WTC11 (cell line): ENCODE measurements around the gene DHCR7. TPM values are rescaled to one million over a fixed set of nuclear protein-coding genes. Genes with fewer than 3 reads are reported as not detected.

Experiments used
- ATAC-seq: fragments of 200-7000 bp; cut with Tn5 transposase; 2 replicates; pipeline ENCODE4 v1.10.0; 2021; ENCODE audit warnings: mild to moderate bottlenecking, moderate library complexity
- CTCF ChIA-PET: fragments of 300-600 bp; sonication (Branson Sonifier 250); formaldehyde crosslinking; loops from one replicate; lab custom pipeline; 2021; ENCODE audit warnings: antibody characterized with exemption; lab: Charles Lee
- POLR2A ChIA-PET: fragments of 350-600 bp; sonication (Branson Sonifier 250); formaldehyde crosslinking; loops from one replicate; lab custom pipeline; 2021; ENCODE audit warnings: antibody characterized with exemption; lab: Charles Lee
- DNase-seq: peaks from one replicate; pipeline ENCODE4 v3.0.0; 2021; ENCODE audit warnings: low spot score
- H3K27ac Mint-ChIP-seq: 2 replicates; pipeline ENCODE4 v1.8.0; 2021; ENCODE audit warnings: mixed read lengths
- H3K27me3 Mint-ChIP-seq: 2 replicates; pipeline ENCODE4 v1.8.0; 2021; ENCODE audit warnings: low read depth, mild to moderate bottlenecking, moderate library complexity, mixed read lengths
- H3K36me3 Mint-ChIP-seq: 2 replicates; pipeline ENCODE4 v1.8.0; 2021; ENCODE audit warnings: mixed read lengths
- H3K4me1 Mint-ChIP-seq: 2 replicates; pipeline ENCODE4 v1.8.0; 2022; ENCODE audit warnings: mixed read lengths
- H3K4me3 Mint-ChIP-seq: 2 replicates; pipeline ENCODE4 v1.8.0; 2021; ENCODE audit warnings: mild to moderate bottlenecking, moderate library complexity, mixed read lengths
- H3K9me3 Mint-ChIP-seq: 2 replicates; pipeline ENCODE4 v1.8.0; 2021; ENCODE audit warnings: mixed read lengths
- CBFB ChIP-seq: sonication (generic); formaldehyde crosslinking; IDR thresholded peaks from 2 replicates; pipeline ENCODE4 v1.8.1; 2022; ENCODE audit warnings: mild to moderate bottlenecking, low read depth, missing genetic modification reagents
- E2F4 ChIP-seq: sonication (generic); formaldehyde crosslinking; IDR thresholded peaks from 2 replicates; pipeline ENCODE4 v1.8.1; 2022; ENCODE audit warnings: low read depth, mild to moderate bottlenecking, moderate library complexity, missing genetic modification reagents, borderline replicate concordance
- EMX1 ChIP-seq: fragments of 250-450 bp; sonication (Bioruptor Pico); IDR thresholded peaks from 2 replicates; pipeline ENCODE4 v1.8.0; 2021; ENCODE audit warnings: mild to moderate bottlenecking
- ERG ChIP-seq: fragments of 250-450 bp; sonication (Bioruptor Pico); IDR thresholded peaks from 2 replicates; pipeline ENCODE4 v1.8.0; 2021; ENCODE audit warnings: mild to moderate bottlenecking
- GRHL2 ChIP-seq: fragments of 250-450 bp; sonication (Bioruptor Pico); IDR thresholded peaks from 2 replicates; pipeline ENCODE4 v1.8.0; 2022; ENCODE audit warnings: mild to moderate bottlenecking, moderate library complexity; ENCODE audit not compliant: insufficient replicate concordance, severe bottlenecking
- IRF2 ChIP-seq: sonication (generic); formaldehyde crosslinking; IDR thresholded peaks from 2 replicates; pipeline ENCODE4 v1.8.0; 2022; ENCODE audit warnings: low read depth, missing genetic modification reagents, borderline replicate concordance
- MXD4 ChIP-seq: fragments of 250-450 bp; sonication (Bioruptor Pico); IDR thresholded peaks from 2 replicates; pipeline ENCODE4 v1.8.0; 2021; ENCODE audit warnings: mild to moderate bottlenecking, moderate library complexity, borderline replicate concordance
- NFYB ChIP-seq: sonication (generic); formaldehyde crosslinking; conservative IDR thresholded peaks from 2 replicates; pipeline ENCODE4 v1.8.0; 2022; ENCODE audit warnings: low read depth, missing genetic modification reagents
- NR1H2 ChIP-seq: sonication (generic); formaldehyde crosslinking; IDR thresholded peaks from 2 replicates; pipeline ENCODE4 v1.9.0; 2021; ENCODE audit warnings: mild to moderate bottlenecking, moderate library complexity, missing genetic modification reagents
- NR3C1 ChIP-seq: sonication (generic); formaldehyde crosslinking; conservative IDR thresholded peaks from 2 replicates; pipeline ENCODE4 v1.8.1; 2023; ENCODE audit warnings: low read depth, mild to moderate bottlenecking, missing genetic modification reagents
- TCF7 ChIP-seq: sonication (generic); formaldehyde crosslinking; IDR thresholded peaks from 2 replicates; pipeline ENCODE4 v1.8.0; 2022; ENCODE audit warnings: mild to moderate bottlenecking, low read depth, missing genetic modification reagents, moderate library complexity
- USF1 ChIP-seq: sonication (generic); formaldehyde crosslinking; IDR thresholded peaks from 2 replicates; pipeline ENCODE4 v1.8.0; 2022; ENCODE audit warnings: mild to moderate bottlenecking, missing genetic modification reagents
- ZBTB43 ChIP-seq: sonication (generic); formaldehyde crosslinking; IDR thresholded peaks from 2 replicates; pipeline ENCODE4 v1.8.1; 2023; ENCODE audit warnings: mild to moderate bottlenecking, missing genetic modification reagents
- ZNF263 ChIP-seq: sonication (generic); formaldehyde crosslinking; IDR thresholded peaks from 2 replicates; pipeline ENCODE4 v1.8.1; 2022; ENCODE audit warnings: low read depth, mild to moderate bottlenecking, moderate library complexity, missing genetic modification reagents
- ZNF671 ChIP-seq: fragments of 250-450 bp; sonication (Bioruptor Pico); IDR thresholded peaks from 2 replicates; pipeline ENCODE4 v1.8.0; 2021; ENCODE audit warnings: mild to moderate bottlenecking
- total RNA-seq: library from RNA; stranded (reverse); gene quantifications from 3 replicates; pipeline ENCODE4 v1.2.3, GENCODE V29; 2021
- TF ChIP-seq, protein P1 (sequence below): sonication (generic); formaldehyde crosslinking; IDR thresholded peaks from 2 replicates; pipeline ENCODE4 v1.8.1; 2023; ENCODE audit warnings: mild to moderate bottlenecking, missing genetic modification reagents
- TF ChIP-seq, protein P2 (sequence below): sonication (generic); formaldehyde crosslinking; IDR thresholded peaks from 2 replicates; pipeline ENCODE4 v1.8.0; 2023; ENCODE audit warnings: mild to moderate bottlenecking, missing genetic modification reagents
- TF ChIP-seq, protein P3 (sequence below): fragments of 250-450 bp; sonication (Bioruptor Pico); IDR thresholded peaks from 2 replicates; pipeline ENCODE4 v1.9.0; 2021; ENCODE audit warnings: mild to moderate bottlenecking
- TF ChIP-seq, protein P4 (sequence below): sonication (generic); formaldehyde crosslinking; IDR thresholded peaks from 2 replicates; pipeline ENCODE4 v1.8.1; 2022; ENCODE audit warnings: missing genetic modification reagents, borderline replicate concordance
- TF ChIP-seq, protein P5 (sequence below): fragments of 250-450 bp; sonication (Bioruptor Pico); IDR thresholded peaks from 2 replicates; pipeline ENCODE4 v1.9.0; 2021; ENCODE audit warnings: moderate library complexity, mild to moderate bottlenecking, inconsistent platforms, borderline replicate concordance

DHCR7 gene
- total RNA-seq, 1 experiment from 2014 or later, result 104 TPM

GRCh38 chr11:71436861-71437260, 11.3 kb downstream of the DHCR7 start:
- H3K4me1 Mint-ChIP-seq, result no peaks in the 10 kb centered on the region
- no peak overlapping the region for H3K4me3 Mint-ChIP-seq
- no peaks in the 10 kb centered on the region for H3K27me3 Mint-ChIP-seq
- POLR2A ChIA-PET, result interaction anchor here (0.7 kb wide), 1 partner anchor 17 kb away, joined by 3 read pairs; no protein-coding TSS in a partner anchor
- peaks cover 51% of the 10 kb centered on the region for H3K36me3 Mint-ChIP-seq
- CTCF ChIA-PET, result interaction anchor here (1.1 to 1.7 kb wide), 2 partner anchors 15 to 126 kb away, joined by 4 to 6 read pairs; partner anchors contain the start of gene NADSYN1
- no peak for DNase-seq
- TF ChIP-seq ERG (CRISPR knock-in tag) (no peak), NR3C1 (CRISPR knock-in tag) (no peak), ZBTB43 (CRISPR knock-in tag) (no peak), IRF2 (CRISPR knock-in tag) (no peak), NR1H2 (CRISPR knock-in tag) (no peak), NFYB (CRISPR knock-in tag) (no peak), CBFB (CRISPR knock-in tag) (no peak), GRHL2 (CRISPR knock-in tag) (no peak), E2F4 (CRISPR knock-in tag) (no peak), ZNF263 (CRISPR knock-in tag) (no peak), MXD4 (CRISPR knock-in tag) (no peak), TCF7 (CRISPR knock-in tag) (no peak), USF1 (CRISPR knock-in tag) (no peak), EMX1 (CRISPR knock-in tag) (no peak), ZNF671 (CRISPR knock-in tag) (no peak)
- TF ChIP-seq, protein P1, sequence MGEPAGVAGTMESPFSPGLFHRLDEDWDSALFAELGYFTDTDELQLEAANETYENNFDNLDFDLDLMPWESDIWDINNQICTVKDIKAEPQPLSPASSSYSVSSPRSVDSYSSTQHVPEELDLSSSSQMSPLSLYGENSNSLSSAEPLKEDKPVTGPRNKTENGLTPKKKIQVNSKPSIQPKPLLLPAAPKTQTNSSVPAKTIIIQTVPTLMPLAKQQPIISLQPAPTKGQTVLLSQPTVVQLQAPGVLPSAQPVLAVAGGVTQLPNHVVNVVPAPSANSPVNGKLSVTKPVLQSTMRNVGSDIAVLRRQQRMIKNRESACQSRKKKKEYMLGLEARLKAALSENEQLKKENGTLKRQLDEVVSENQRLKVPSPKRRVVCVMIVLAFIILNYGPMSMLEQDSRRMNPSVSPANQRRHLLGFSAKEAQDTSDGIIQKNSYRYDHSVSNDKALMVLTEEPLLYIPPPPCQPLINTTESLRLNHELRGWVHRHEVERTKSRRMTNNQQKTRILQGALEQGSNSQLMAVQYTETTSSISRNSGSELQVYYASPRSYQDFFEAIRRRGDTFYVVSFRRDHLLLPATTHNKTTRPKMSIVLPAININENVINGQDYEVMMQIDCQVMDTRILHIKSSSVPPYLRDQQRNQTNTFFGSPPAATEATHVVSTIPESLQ (CRISPR knock-in tag), result no peak
- TF ChIP-seq, protein P2, sequence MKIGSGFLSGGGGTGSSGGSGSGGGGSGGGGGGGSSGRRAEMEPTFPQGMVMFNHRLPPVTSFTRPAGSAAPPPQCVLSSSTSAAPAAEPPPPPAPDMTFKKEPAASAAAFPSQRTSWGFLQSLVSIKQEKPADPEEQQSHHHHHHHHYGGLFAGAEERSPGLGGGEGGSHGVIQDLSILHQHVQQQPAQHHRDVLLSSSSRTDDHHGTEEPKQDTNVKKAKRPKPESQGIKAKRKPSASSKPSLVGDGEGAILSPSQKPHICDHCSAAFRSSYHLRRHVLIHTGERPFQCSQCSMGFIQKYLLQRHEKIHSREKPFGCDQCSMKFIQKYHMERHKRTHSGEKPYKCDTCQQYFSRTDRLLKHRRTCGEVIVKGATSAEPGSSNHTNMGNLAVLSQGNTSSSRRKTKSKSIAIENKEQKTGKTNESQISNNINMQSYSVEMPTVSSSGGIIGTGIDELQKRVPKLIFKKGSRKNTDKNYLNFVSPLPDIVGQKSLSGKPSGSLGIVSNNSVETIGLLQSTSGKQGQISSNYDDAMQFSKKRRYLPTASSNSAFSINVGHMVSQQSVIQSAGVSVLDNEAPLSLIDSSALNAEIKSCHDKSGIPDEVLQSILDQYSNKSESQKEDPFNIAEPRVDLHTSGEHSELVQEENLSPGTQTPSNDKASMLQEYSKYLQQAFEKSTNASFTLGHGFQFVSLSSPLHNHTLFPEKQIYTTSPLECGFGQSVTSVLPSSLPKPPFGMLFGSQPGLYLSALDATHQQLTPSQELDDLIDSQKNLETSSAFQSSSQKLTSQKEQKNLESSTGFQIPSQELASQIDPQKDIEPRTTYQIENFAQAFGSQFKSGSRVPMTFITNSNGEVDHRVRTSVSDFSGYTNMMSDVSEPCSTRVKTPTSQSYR (CRISPR knock-in tag), result no peak
- TF ChIP-seq, protein P3, sequence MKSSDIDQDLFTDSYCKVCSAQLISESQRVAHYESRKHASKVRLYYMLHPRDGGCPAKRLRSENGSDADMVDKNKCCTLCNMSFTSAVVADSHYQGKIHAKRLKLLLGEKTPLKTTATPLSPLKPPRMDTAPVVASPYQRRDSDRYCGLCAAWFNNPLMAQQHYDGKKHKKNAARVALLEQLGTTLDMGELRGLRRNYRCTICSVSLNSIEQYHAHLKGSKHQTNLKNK (CRISPR knock-in tag), result no peak
- TF ChIP-seq, protein P4, sequence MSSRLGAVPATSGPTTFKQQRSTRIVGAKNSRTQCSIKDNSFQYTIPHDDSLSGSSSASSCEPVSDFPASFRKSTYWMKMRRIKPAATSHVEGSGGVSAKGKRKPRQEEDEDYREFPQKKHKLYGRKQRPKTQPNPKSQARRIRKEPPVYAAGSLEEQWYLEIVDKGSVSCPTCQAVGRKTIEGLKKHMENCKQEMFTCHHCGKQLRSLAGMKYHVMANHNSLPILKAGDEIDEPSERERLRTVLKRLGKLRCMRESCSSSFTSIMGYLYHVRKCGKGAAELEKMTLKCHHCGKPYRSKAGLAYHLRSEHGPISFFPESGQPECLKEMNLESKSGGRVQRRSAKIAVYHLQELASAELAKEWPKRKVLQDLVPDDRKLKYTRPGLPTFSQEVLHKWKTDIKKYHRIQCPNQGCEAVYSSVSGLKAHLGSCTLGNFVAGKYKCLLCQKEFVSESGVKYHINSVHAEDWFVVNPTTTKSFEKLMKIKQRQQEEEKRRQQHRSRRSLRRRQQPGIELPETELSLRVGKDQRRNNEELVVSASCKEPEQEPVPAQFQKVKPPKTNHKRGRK (CRISPR knock-in tag), result no peak
- TF ChIP-seq, protein P5, sequence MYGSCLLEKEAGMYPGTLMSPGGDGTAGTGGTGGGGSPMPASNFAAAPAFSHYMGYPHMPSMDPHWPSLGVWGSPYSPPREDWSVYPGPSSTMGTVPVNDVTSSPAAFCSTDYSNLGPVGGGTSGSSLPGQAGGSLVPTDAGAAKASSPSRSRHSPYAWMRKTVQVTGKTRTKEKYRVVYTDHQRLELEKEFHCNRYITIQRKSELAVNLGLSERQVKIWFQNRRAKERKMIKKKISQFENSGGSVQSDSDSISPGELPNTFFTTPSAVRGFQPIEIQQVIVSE (CRISPR knock-in tag), result no peak
- TF ChIP-seq, all 79 proteins: peak for 0
- H3K9me3 Mint-ChIP-seq, result no peaks in the 10 kb centered on the region
- ATAC-seq, result no peak
- H3K27ac Mint-ChIP-seq, result no peak overlapping the region
